Kidney (tissue), 14 donors: Measurements from ENCODE around the gene NAA15. TPM values are rescaled to one million over a fixed set of nuclear protein-coding genes. Genes with fewer than 3 reads are reported as not detected.

Source experiments
- DNase-seq, 5 donors: peaks; one replicate each; pipeline ENCODE4 v3.0.0-alpha.2; 2013 to 2020
- FAIRE-seq: peaks from 2 replicates; lab custom pipeline; 2012; peaks lifted over from hg19 to GRCh38; lab: Jason Lieb, UNC
- H3K27ac ChIP-seq, 2 donors: one replicate each; pipeline ENCODE4 v1.7.0; 2013; ENCODE audit warnings: low read depth in 2 of 2, low read length in 2 of 2, inconsistent platforms in 1 of 2
- H3K27me3 ChIP-seq: one replicate; pipeline ENCODE4 v1.7.1; 2013; ENCODE audit warnings: low read length, inconsistent platforms; ENCODE audit not compliant: control insufficient read depth, insufficient read depth
- H3K36me3 ChIP-seq, 3 donors: one replicate each; pipeline versions ENCODE4 v1.7.0 to v1.7.1; 2013; ENCODE audit warnings: low read length in 3 of 3, control low read depth in 1 of 3, inconsistent platforms in 1 of 3; ENCODE audit not compliant: insufficient read depth in 3 of 3, control insufficient read depth in 2 of 3
- H3K4me1 ChIP-seq, 3 donors: one replicate each; pipeline versions ENCODE4 v1.7.0 to v1.7.1; 2013; ENCODE audit warnings: low read length in 3 of 3, inconsistent platforms in 1 of 3, low read depth in 1 of 3; ENCODE audit not compliant: control insufficient read depth in 2 of 3, insufficient read depth in 2 of 3
- H3K4me3 ChIP-seq, 3 donors: one replicate each; pipeline versions ENCODE4 v1.7.0 to v1.8.1; 2013; ENCODE audit warnings: low read length in 3 of 3, control low read depth in 1 of 3, inconsistent platforms in 1 of 3
- H3K9ac ChIP-seq, 3 donors: one replicate each; pipeline versions ENCODE4 v1.7.0 to v1.7.1; 2013; ENCODE audit warnings: low read length in 3 of 3, control low read depth in 1 of 3, inconsistent platforms in 1 of 3
- H3K9me3 ChIP-seq, 3 donors: one replicate each; pipeline versions ENCODE4 v1.7.0 to v1.7.1; 2013; ENCODE audit warnings: low read length in 3 of 3, control low read depth in 1 of 3, inconsistent platforms in 1 of 3; ENCODE audit not compliant: control insufficient read depth in 2 of 3, insufficient read depth in 1 of 3
- CTCF ChIP-seq: IDR thresholded peaks from 3 replicates; pipeline ENCODE4 v1.5.1; 2012; ENCODE audit warnings: mild to moderate bottlenecking, moderate library complexity, borderline replicate concordance; ENCODE audit not compliant: insufficient read depth; ENCODE audit errors: extremely low read depth
- intact Hi-C: fragments of 100-400 bp; cut with DNase I; formaldehyde crosslinking; loops from one replicate; pipeline ENCODE4 v1.11.1; 2022
- polyA plus RNA-seq: library from polyadenylated mRNA; stranded (reverse); fragments of 350-450 nt; fragmentation: Illumina TruSeq; extraction: RNeasy Lipid Tissue Mini Kit (QIAGEN cat#74804); gene quantifications from one replicate; pipeline ENCODE4 v1.2.3, GENCODE V29; 2014; ENCODE audit warnings: low read depth, low replicate concordance; ENCODE audit not compliant: insufficient read depth
- total RNA-seq: library from RNA; stranded (reverse); fragmentation: NEBNext Ultra II Directional; extraction: Animal tissue kit (Norgen Biotek cat#: 25700); gene quantifications from one replicate; pipeline ENCODE4 v1.2.1, GENCODE V29; 2021
- donor health status: control.
- donor health status: control.
- donor health status: control.
- donor health status: control.
- donor health status: control.
- donor health status: DM: yes; HTN: yes; CAD: no.
- donor health status: Normal renal cell carcinoma (clear cell type).

NAA15 gene
- total and polyA plus RNA-seq, 2 donors from 2014 or later, result 7.0 to 38.8 TPM

- FAIRE-seq, result no peak
- Histone ChIP-seq H3K36me3 (no peaks in the 10 kb centered on the region), H3K9ac (no peak overlapping the region), H3K9me3 (no peaks in the 10 kb centered on the region), H3K27me3 (no peaks in the 10 kb centered on the region), H3K4me1 (no peaks in the 10 kb centered on the region), H3K4me3 (no peak overlapping the region), H3K27ac (no peak overlapping the region)
- no peak for TF ChIP-seq CTCF
- DNase-seq, result no peak
- intact Hi-C loops, result no loop called here
These were observed 29.9 kb downstream of the NAA15 start for GRCh38 chr4:139331185-139331584.

DNA sequence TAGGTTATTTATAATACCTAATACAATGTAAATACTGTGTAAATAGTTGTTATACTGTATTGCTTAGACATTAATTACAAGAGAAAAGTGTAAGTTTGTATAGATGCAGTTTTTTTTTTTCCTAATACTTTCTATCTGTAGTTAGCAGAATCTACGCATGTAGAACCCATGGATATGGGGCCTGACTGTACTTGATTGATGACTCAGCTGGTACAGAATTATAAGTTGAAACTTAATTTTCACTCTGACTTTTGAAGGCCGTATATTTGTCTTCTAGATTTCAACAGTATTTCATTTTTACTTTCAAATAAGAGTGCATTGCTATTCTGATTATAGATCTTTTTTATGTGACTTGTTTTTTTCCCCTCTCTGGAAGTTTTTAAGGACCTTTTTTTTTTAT lies 31.7 kb downstream of the NAA15 start:
- no peaks in the 10 kb centered on the region for H3K9me3 ChIP-seq
- no peaks in the 10 kb centered on the region for H3K36me3 ChIP-seq
- FAIRE-seq (no peak), DNase-seq (no peak)
- no peaks in the 10 kb centered on the region for H3K27me3 ChIP-seq
- H3K4me3 ChIP-seq, result no peak overlapping the region
- no peaks in the 10 kb centered on the region for H3K4me1 ChIP-seq
- TF ChIP-seq CTCF, result no peak
- no peak overlapping the region for H3K9ac ChIP-seq
- intact Hi-C loops, result no loop called here
- no peak overlapping the region for H3K27ac ChIP-seq

- no peaks in the 10 kb centered on the region for H3K4me1 ChIP-seq
- H3K27ac ChIP-seq, result no peak overlapping the region
- H3K36me3 ChIP-seq, result no peaks in the 10 kb centered on the region
- no peak for DNase-seq
- no peak overlapping the region for H3K4me3 ChIP-seq
- intact Hi-C loops, result no loop called here
- no peaks in the 10 kb centered on the region for H3K9me3 ChIP-seq
- H3K9ac ChIP-seq, result no peak overlapping the region
- TF ChIP-seq CTCF, result no peak
- no peak for FAIRE-seq
- H3K27me3 ChIP-seq, result no peaks in the 10 kb centered on the region
These were observed 36.3 kb downstream of the NAA15 start for GRCh38 chr4:139337612-139338011.

GRCh38 chr4:139361301-139361700 lies 60.0 kb downstream of the NAA15 start:
- Histone ChIP-seq H3K9me3 (no peaks in the 10 kb centered on the region), H3K4me3 (no peak overlapping the region), H3K36me3 (peaks cover 0 to 2% (median under 1%) of the 10 kb centered on the region in 3 donors), H3K27ac (no peak overlapping the region), H3K27me3 (no peaks in the 10 kb centered on the region), H3K9ac (no peak overlapping the region), H3K4me1 (no peaks in the 10 kb centered on the region)
- DNase-seq, result no peak
- TF ChIP-seq CTCF, result no peak
- intact Hi-C loops, result no loop called here
- no peak for FAIRE-seq
